GM08714 (cell line): ENCODE measurements around the gene SMIM45.

Experiments
- H3K4me3 ChIP-seq: fragments of 200-500 bp; sonication (Bioruptor generic); 2 replicates; pipeline ENCODE4 v1.5.1; 2014; ENCODE audit warnings: mild to moderate bottlenecking, low read length, inconsistent platforms
- ZNF274 ChIP-seq: IDR thresholded peaks from 2 replicates; pipeline ENCODE4 v1.6.1; 2012; ENCODE audit warnings: mild to moderate bottlenecking, low read depth, low read length

The SMIM45 gene

GRCh38 chr22:41979423-41980250 is 27.7 kb downstream of the SMIM45 start:
- no peak for TF ChIP-seq ZNF274
- H3K4me3 ChIP-seq: no peak overlapping the region

DNA sequence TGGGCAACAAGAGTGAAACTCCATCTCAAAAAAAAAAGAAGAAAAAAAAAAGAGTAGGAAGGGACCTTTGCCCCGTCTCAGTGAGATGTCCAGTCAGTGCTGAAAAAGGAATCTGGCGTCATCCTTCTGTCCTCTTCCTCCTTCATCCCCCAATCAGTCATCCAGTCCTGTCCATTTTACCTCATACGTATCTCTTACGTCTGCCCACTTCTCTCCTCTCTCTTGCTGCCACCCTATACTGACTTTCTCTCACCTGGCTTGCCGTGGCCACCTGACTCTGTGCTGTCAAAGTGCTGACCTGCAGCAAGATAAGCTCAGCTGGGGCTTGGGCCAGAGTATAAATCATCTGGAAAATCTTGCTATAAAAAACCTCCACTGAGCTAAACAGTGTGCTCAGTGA is 30.9 kb downstream of the SMIM45 start:
- TF ChIP-seq ZNF274: no peak
- no peak overlapping the region for H3K4me3 ChIP-seq

DNA sequence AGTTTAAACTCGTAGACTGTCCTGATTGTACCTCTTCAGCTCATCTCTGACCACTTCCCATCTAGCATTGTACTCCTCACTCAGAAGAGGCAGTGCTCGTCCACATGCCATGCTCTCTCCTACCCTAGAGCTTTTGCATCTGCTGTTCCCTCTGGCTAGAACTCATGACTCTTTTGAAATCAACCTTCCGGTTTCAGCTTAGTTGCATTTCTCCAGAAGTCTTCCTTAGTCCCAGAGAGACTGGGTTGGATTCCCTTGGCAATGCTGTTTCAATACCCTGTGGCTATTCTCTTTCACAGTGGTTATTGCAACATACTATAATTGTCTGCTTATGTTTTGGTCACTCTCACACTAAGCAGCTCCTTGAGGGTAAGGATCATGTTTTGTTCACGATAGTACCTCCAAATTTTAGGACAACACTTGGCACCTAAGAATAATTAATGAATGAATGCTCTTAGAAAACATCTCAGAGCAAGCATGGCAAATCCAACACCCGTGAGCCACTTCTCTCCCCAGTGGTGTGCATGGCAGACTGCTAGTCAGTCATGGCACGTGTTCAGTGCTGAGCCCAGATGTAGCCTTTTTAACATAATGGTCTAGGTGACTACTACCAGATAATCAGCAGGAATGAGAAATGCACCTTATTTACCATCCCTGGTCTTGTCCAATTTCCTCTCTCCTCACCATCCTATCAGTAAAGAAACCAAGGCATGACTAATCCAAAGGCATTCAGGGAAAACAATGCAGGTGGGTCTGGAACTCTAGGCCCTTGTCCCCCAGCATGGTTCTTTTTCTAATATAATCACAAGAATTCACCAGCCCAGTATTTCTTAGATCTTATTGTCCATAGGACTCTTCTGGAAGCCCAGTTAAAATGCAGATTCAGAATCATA is 31.8 kb downstream of the SMIM45 start:
- no peak overlapping the region for H3K4me3 ChIP-seq
- no peak for TF ChIP-seq ZNF274

DNA sequence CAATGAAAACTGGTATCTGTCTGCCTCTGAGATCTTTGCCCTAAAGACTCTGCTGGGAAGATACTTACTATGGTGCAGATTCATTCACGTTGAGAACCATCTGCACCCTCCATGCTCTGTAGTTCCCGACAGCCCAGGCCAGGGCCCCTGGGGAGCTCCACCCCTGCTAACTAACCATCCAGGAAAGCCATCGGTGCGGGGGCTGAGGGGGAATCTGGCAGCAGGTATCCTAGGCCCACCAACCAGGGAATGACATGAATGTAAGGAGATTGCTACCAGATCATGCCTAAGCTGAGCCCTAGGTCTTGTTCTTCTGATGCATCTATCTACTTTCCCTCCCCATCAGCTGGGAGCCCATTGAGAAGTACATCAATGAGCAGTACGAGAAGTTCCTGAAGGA is 35.3 kb downstream of the SMIM45 start:
- no peak for TF ChIP-seq ZNF274
- H3K4me3 ChIP-seq: no peak overlapping the region

- no peak for TF ChIP-seq ZNF274
- no peak overlapping the region for H3K4me3 ChIP-seq
Measured at GRCh38 chr22:41989246-41989645, 37.3 kb downstream of the SMIM45 start.

GRCh38 chr22:41991111-41991510 is 39.2 kb downstream of the SMIM45 start:
- H3K4me3 ChIP-seq: no peak overlapping the region
- no peak for TF ChIP-seq ZNF274

GRCh38 chr22:41992496-41992895 is 40.5 kb downstream of the SMIM45 start:
- no peak overlapping the region for H3K4me3 ChIP-seq
- no peak for TF ChIP-seq ZNF274

- no peak for TF ChIP-seq ZNF274
- H3K4me3 ChIP-seq: no peak overlapping the region
Measured at GRCh38 chr22:41995211-41995610, 43.3 kb downstream of the SMIM45 start.

GRCh38 chr22:41996826-41997225 is 44.9 kb downstream of the SMIM45 start:
- TF ChIP-seq ZNF274: no peak
- no peak overlapping the region for H3K4me3 ChIP-seq

- H3K4me3 ChIP-seq: peak within 1 kb of the TSS; percentile 53; the same call in 1 of the 2 replicates
- no peak for TF ChIP-seq ZNF274
Measured at GRCh38 chr22:41998361-41999261, 46.7 kb downstream of the SMIM45 start, which contains the start of gene WBP2NL. Gene WBP2NL (plus strand): TSS chr22:41998788. CDS start chr22:41998819, 31 bp downstream.

DNA sequence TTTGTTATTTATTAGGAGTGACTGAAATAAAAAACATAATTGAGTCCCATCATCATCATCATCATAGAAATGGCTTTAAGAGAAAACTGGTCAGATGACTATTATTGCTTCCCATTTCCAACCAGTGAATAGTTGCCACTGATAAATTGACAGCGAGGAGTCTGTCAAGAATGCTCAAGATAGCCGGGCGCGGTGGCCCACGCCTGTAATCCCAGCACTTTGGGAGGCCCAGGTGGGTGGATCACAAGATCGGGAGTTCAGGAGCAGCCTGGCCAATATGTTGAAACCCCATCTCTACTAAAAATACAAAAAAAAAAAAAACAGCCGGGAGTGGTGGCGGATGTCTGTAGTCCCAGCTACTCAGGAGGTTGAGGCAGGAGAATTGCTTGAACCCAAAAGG is 48.5 kb downstream of the SMIM45 start:
- no peak for TF ChIP-seq ZNF274
- no peak overlapping the region for H3K4me3 ChIP-seq

DNA sequence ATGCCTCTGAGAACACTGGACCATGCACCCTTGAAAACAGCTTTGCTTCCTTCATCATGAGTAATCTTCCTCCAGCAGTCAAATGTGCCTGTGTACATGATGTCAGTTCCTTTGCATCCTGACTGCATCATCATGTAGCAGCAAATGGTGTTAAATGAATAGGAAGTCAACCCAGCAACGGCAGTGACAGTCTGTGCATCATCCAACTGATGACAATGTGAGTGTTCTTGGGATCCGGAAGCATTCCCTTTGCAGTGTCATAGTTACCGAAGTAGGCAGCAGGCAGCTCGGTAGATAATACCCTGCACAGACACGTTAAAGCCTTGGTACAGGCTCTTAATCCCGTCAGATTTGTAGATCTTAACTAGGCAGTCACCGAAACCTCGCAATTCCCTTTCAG is 49.2 kb downstream of the SMIM45 start:
- no peak overlapping the region for H3K4me3 ChIP-seq
- no peak for TF ChIP-seq ZNF274

- H3K4me3 ChIP-seq: no peak overlapping the region
- TF ChIP-seq ZNF274: no peak
Measured at GRCh38 chr22:42001706-42002105, 49.8 kb downstream of the SMIM45 start.

- no peak for TF ChIP-seq ZNF274
- H3K4me3 ChIP-seq: no peak overlapping the region
Measured at GRCh38 chr22:42007922-42008321, 56.0 kb downstream of the SMIM45 start.
